22Rv1 (cell line): ENCODE data around the gene GFRA4.

ENCODE experiments used
- H3K27ac ChIP-seq: fragments of 450-650 bp; 2 replicates; pipeline ENCODE4 v1.5.1; 2017
- CTCF ChIP-seq: fragments of 450-650 bp; IDR thresholded peaks from 2 replicates; pipeline ENCODE4 v1.5.1; 2017; ENCODE audit warnings: mild to moderate bottlenecking
- ZFX ChIP-seq: fragments of 450-650 bp; IDR thresholded peaks from 2 replicates; pipeline ENCODE4 v1.6.1; 2017; ENCODE audit warnings: antibody characterized with exemption, borderline replicate concordance

The GFRA4 gene

GRCh38 chr20:3648951-3649350 lies 14.2 kb downstream of the GFRA4 start:
- TF ChIP-seq ZFX (no peak), CTCF (no peak)
- H3K27ac ChIP-seq: no peak overlapping the region

- TF ChIP-seq ZFX (no peak), CTCF (no peak)
- H3K27ac ChIP-seq: no peak overlapping the region
Observed at GRCh38 chr20:3647473-3647872, 15.7 kb downstream of the GFRA4 start.

- TF ChIP-seq ZFX (no peak), CTCF (no peak)
Observed at GRCh38 chr20:3646651-3647050, 16.5 kb downstream of the GFRA4 start.

GRCh38 chr20:3646067-3646440 lies 17.1 kb downstream of the GFRA4 start:
- H3K27ac ChIP-seq: no peak overlapping the region
- no peak for TF ChIP-seq CTCF
- TF ChIP-seq ZFX: no peak

More at GRCh38 chr20:3646651-3647050, 16.5 kb downstream of the GFRA4 start:
- H3K27ac ChIP-seq: no peak overlapping the region

- no peak overlapping the region for H3K27ac ChIP-seq
- TF ChIP-seq ZFX (no peak), CTCF (no peak)
Observed at GRCh38 chr20:3645309-3646066, 17.7 kb downstream of the GFRA4 start.

- no peak overlapping the region for H3K27ac ChIP-seq
- TF ChIP-seq CTCF (no peak), ZFX (no peak)
Observed at GRCh38 chr20:3640259-3640658, 22.9 kb downstream of the GFRA4 start.

- TF ChIP-seq ZFX: no peak
- no peak for TF ChIP-seq CTCF
- H3K27ac ChIP-seq: no peak overlapping the region
Observed at GRCh38 chr20:3635346-3635745, 27.9 kb downstream of the GFRA4 start.
